GM12891 (cell line): ENCODE results near the gene MYO5C.

Experiments
- DNase-seq: peaks from one replicate; pipeline ENCODE4 v3.0.0; 2011; ENCODE audit warnings: low spot score; ENCODE audit not compliant: insufficient read length
- FAIRE-seq: peaks from 2 replicates; lab custom pipeline; 2011; peaks lifted over from hg19 to GRCh38; lab: Jason Lieb, UNC
- PAX5 ChIP-seq: IDR thresholded peaks from 2 replicates; pipeline ENCODE4 v1.6.1; 2011; ENCODE audit warnings: low read length, moderate library complexity, mild to moderate bottlenecking; ENCODE audit not compliant: insufficient read depth, severe bottlenecking
- POLR2A ChIP-seq: IDR thresholded peaks from 2 replicates; pipeline ENCODE4 v1.6.1; 2011; ENCODE audit warnings: low read depth, low read length, control low read depth
- POLR2AphosphoS5 ChIP-seq: IDR thresholded peaks from 2 replicates; pipeline ENCODE4 v1.6.1; 2011; ENCODE audit warnings: low read depth, low read length, control low read depth
- POU2F2 ChIP-seq: IDR thresholded peaks from 2 replicates; pipeline ENCODE4 v1.6.1; 2011; ENCODE audit warnings: low read depth, mild to moderate bottlenecking, control low read depth, low read length, moderate library complexity
- SPI1 ChIP-seq: IDR thresholded peaks from 2 replicates; pipeline ENCODE4 v1.6.1; 2011; ENCODE audit warnings: low read depth, low read length, control low read depth
- TAF1 ChIP-seq: IDR thresholded peaks from 2 replicates; pipeline ENCODE4 v1.6.1; 2011; ENCODE audit warnings: low read depth, low read length, control low read depth

The MYO5C gene

GRCh38 chr15:52220937-52221660 is 74.5 kb downstream of the MYO5C start:
- FAIRE-seq = no peak
- TF ChIP-seq TAF1 (no peak), POLR2A (no peak), SPI1 (no peak), PAX5 (no peak), POU2F2 (no peak), POLR2AphosphoS5 (no peak)
- DNase-seq = no peak

DNA sequence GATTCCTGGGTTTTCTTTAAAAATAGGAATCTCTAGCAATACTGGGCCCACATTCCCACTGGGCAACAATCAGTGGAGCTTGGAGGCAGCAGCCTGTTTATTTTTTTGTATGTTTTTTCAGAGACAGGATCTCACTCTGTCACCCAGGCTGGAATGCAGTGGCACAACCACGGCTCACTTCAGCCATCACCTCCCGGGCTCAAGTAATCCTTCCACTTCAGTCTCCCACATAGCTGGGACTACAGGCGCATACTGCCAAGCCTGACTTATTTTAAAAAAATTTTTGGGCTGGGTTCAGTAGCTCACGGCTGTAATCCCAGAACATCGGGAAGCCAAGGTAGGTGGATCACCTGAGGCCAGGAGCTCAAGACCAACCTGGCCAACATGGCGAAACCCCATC is 75.4 kb downstream of the MYO5C start:
- TF ChIP-seq POLR2AphosphoS5 = no peak
- no peak for TF ChIP-seq POU2F2
- no peak for TF ChIP-seq PAX5
- no peak for TF ChIP-seq POLR2A
- TF ChIP-seq SPI1 = no peak
- TF ChIP-seq TAF1 = no peak
- no peak for FAIRE-seq
- DNase-seq = no peak

DNA sequence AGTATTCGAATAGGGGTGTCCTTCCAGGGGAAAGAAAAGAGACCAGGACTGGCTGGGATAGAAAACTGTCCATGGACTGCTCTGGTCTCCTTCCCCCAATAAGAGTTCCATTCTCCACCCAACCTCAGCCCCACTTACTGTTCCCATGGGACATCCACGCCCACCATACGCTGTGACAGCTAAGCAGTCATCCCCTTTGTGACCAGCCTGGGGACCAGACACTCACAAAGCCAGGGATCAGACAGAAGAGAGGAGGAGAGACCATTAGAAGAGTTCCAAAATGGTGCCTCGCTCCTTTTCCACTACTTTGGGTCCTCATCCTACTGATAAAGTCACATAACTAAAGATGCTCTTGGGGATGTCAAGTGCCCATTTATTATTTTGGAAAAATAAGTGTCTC is 76.8 kb downstream of the MYO5C start:
- no peak for DNase-seq
- TF ChIP-seq PAX5 = no peak
- no peak for FAIRE-seq

GRCh38 chr15:52218371-52218770 is 77.2 kb downstream of the MYO5C start:
- no peak for DNase-seq
- FAIRE-seq = no peak
- TF ChIP-seq PAX5 (no peak), POU2F2 (no peak), TAF1 (no peak), SPI1 (no peak)

GRCh38 chr15:52217186-52217585 is 78.4 kb downstream of the MYO5C start:
- no peak for TF ChIP-seq POLR2AphosphoS5
- TF ChIP-seq POU2F2 = no peak
- no peak for TF ChIP-seq POLR2A
- TF ChIP-seq TAF1 = no peak
- TF ChIP-seq SPI1 = no peak
- TF ChIP-seq PAX5 = no peak
- DNase-seq (no peak), FAIRE-seq (no peak)

DNA sequence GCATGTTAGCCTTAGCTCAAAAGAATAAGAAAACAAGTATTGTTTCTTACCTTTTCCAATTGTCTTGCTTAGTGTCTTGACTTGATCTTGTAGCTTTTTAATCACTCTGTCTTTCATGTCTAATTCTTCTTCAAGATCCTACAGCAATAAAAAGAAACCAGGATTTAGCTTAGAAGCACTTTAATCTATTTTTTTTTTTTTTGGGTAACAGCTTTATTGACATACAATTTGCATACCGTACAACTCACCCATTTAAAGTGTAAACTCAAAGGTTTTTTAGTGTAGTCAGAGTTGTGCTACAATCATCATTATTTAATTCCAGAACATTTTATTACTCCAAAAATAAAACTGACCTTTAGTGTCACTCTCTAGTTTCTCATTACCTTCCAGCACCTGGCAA is 81.1 kb downstream of the MYO5C start:
- TF ChIP-seq POU2F2 (no peak), POLR2AphosphoS5 (no peak), SPI1 (no peak), TAF1 (no peak)
- no peak for FAIRE-seq
- DNase-seq = no peak

- DNase-seq (no peak), FAIRE-seq (no peak)
- no peak for TF ChIP-seq SPI1
These were observed 82.4 kb downstream of the MYO5C start for GRCh38 chr15:52213206-52213605.

DNA sequence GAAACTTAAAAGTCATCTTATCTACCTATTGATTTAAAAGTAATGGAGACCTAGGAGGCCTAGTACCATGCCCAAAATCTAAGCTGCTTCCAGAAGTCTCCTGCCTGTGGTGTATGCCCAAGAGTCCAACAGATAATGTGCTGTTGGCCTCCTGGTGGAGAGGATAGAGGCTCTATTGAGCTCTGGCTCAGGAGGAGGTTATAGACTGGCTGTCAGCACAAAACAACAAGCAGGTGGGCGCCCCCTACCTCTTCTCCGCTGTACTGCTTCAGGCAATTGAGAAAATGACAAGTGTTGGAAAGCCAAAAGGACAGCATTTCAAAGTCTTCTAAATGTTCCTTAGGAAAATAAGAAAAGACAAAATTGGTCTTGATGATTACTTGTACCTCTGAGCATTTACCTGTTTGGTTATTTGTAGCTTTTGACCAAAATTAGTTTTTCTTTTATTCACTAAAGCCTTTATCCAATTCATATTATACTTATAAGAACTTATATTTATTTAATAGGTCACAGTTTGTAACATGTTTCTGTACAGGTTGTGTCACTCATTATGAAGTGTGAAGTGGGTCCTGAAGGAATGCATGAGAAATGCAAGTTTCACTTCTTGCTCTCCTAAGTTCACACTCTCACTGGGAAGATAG is 87.2 kb downstream of the MYO5C start:
- TF ChIP-seq POLR2A (no peak), POLR2AphosphoS5 (no peak), POU2F2 (no peak), PAX5 (no peak), SPI1 (no peak), TAF1 (no peak)
- peak; percentile 79 for FAIRE-seq
- DNase-seq = peak; percentile 46

- FAIRE-seq (no peak), DNase-seq (no peak)
- TF ChIP-seq POLR2AphosphoS5 (no peak), SPI1 (no peak), POLR2A (no peak), TAF1 (no peak), PAX5 (no peak), POU2F2 (no peak)
These were observed 88.4 kb downstream of the MYO5C start for GRCh38 chr15:52207191-52207590.

DNA sequence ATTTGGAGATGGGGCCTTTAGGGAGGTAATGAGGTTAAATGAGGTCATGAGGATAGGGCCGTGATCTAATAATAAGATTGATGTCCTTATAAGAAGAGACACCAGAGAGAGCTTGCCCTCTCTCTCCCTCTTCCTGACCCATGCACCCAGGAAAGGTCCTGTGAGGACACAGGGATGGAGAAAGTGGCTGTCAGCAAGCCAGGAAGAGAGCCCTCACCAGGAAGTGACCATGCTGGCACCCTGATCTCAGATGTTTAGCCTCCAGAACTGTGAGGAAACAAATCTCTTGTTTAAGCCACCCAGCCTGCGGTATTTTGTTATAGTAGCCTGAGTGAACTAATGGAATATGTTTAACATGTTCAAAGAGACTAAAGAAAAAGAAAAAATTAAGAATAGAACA is 89.2 kb downstream of the MYO5C start:
- FAIRE-seq (no peak), DNase-seq (no peak)
- TF ChIP-seq SPI1 (no peak), POU2F2 (no peak), PAX5 (no peak), POLR2A (no peak), POLR2AphosphoS5 (no peak), TAF1 (no peak)
